MM.1S (cell line): ENCODE results near the gene CLIC1.

Experiments used
- EZH2phosphoT487 ChIP-seq: fragments of 300-600 bp; sonication (generic); IDR thresholded peaks from 2 replicates; pipeline ENCODE4 v1.6.1; 2018; ENCODE audit warnings: antibody characterized with exemption, low read length
- TF ChIP-seq, protein P1 (sequence below): fragments of 300-600 bp; sonication (generic); IDR thresholded peaks from 2 replicates; pipeline ENCODE4 v1.5.1; 2016; ENCODE audit warnings: antibody characterized with exemption, low read length, mixed read lengths

- TF ChIP-seq, protein P1, sequence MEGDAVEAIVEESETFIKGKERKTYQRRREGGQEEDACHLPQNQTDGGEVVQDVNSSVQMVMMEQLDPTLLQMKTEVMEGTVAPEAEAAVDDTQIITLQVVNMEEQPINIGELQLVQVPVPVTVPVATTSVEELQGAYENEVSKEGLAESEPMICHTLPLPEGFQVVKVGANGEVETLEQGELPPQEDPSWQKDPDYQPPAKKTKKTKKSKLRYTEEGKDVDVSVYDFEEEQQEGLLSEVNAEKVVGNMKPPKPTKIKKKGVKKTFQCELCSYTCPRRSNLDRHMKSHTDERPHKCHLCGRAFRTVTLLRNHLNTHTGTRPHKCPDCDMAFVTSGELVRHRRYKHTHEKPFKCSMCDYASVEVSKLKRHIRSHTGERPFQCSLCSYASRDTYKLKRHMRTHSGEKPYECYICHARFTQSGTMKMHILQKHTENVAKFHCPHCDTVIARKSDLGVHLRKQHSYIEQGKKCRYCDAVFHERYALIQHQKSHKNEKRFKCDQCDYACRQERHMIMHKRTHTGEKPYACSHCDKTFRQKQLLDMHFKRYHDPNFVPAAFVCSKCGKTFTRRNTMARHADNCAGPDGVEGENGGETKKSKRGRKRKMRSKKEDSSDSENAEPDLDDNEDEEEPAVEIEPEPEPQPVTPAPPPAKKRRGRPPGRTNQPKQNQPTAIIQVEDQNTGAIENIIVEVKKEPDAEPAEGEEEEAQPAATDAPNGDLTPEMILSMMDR: no peak
- TF ChIP-seq EZH2phosphoT487: no peak
Measured at GRCh38 chr6:31776485-31776988, 40.2 kb upstream of the CLIC1 start.
